HCT116 (cell line): ENCODE data around the gene CIC. TPM values are rescaled to one million over a fixed set of nuclear protein-coding genes. Genes with fewer than 3 reads are reported as not detected.
"Not testable (repeated sequence)": the region's sequence is repeated elsewhere in the genome, so short reads cannot be mapped to it uniquely, and the experiment has no call there.

Experiments used
- ATAC-seq: fragments of 200-7000 bp; cut with Tn5 transposase; 2 replicates; pipeline ENCODE4 v1.9.1; 2020; ENCODE audit warnings: mild to moderate bottlenecking, moderate library complexity
- BruUV-seq: library from RNA; stranded (reverse); fragments of 400-500 nt; replicated peaks from 2 replicates; lab custom pipeline; 2021; lab: Mats Ljungman, UMichigan
- CTCF ChIA-PET: fragments of 300-600 bp; sonication (Branson Sonifier 250); formaldehyde crosslinking; loops from one replicate; lab custom pipeline; 2021; ENCODE audit warnings: antibody characterized with exemption; lab: Charles Lee
- POLR2A ChIA-PET: fragments of 300-600, 350-600 bp; sonication (Branson Sonifier 250); formaldehyde crosslinking; loops from one replicate; lab custom pipeline; 2021; ENCODE audit warnings: antibody characterized with exemption; lab: Charles Lee
- RAD21 ChIA-PET, 2 experiments: fragments of 300-600 bp; sonication (Branson Sonifier 250); formaldehyde crosslinking; loops; one replicate each; lab custom pipeline; 2023; ENCODE audit warnings: low total read pairs in 2 of 2; ENCODE audit not compliant: uncharacterized antibody in 2 of 2, unreplicated experiment in 2 of 2, low non-redundant PET in 1 of 2; lab: Charles Lee
- DNase-seq: peaks from one replicate; pipeline ENCODE4 v3.0.0-alpha.2; 2010; ENCODE audit warnings: low read depth, low spot score
- H2AFZ ChIP-seq: fragments of 200-600 bp; shearing (Covaris generic), sonication (generic); 2 replicates; pipeline ENCODE4 v1.6.1; 2017; ENCODE audit warnings: low read depth, mixed run types, mixed read lengths, antibody characterized with exemption, low read length; ENCODE audit not compliant: poor library complexity, severe bottlenecking
- H3K27ac ChIP-seq: 2 replicates; pipeline ENCODE4 v1.5.1; 2012; ENCODE audit warnings: low read depth, low read length
- H3K27me3 ChIP-seq: fragments of 200-600 bp; sonication (generic); 2 replicates; pipeline ENCODE4 v1.6.1; 2016; ENCODE audit warnings: mixed run types, low read length, mixed read lengths; ENCODE audit not compliant: insufficient read depth
- H3K36me3 ChIP-seq, 2 experiments: fragments of 200-500 bp in 1 of 2; fragments of 200-600 bp in 1 of 2; sonication (Bioruptor generic) in 1 of 2; sonication (generic) in 1 of 2; 2 replicates each; pipeline versions ENCODE4 v1.5.1 to v1.6.1; 2014 to 2016; ENCODE audit warnings: low read length in 2 of 2, inconsistent platforms in 1 of 2, mixed read lengths in 1 of 2, mixed run types in 1 of 2; ENCODE audit not compliant: insufficient read depth in 2 of 2, control insufficient read depth in 1 of 2
- H3K4me1 ChIP-seq, 2 experiments: fragments of 200-600 bp in 1 of 2; sonication (generic) in 1 of 2; 2 replicates each; pipeline versions ENCODE4 v1.5.1 to v1.6.1; 2012 to 2017; ENCODE audit warnings: low read length in 2 of 2, inconsistent platforms in 1 of 2, mild to moderate bottlenecking in 1 of 2, mixed read lengths in 1 of 2, mixed run types in 1 of 2, moderate library complexity in 1 of 2; ENCODE audit not compliant: insufficient read depth in 2 of 2, control insufficient read depth in 1 of 2
- H3K4me2 ChIP-seq: fragments of 200-600 bp; sonication (generic); 2 replicates; pipeline ENCODE4 v1.6.1; 2017; ENCODE audit warnings: mixed run types, low read length, mixed read lengths
- H3K4me3 ChIP-seq, 2 experiments: fragments of 200-600 bp in 1 of 2; sonication (generic) in 1 of 2; replicated peaks in 1 of 2; 2 replicates each; pipeline ENCODE4 v1.5.1; 2011 to 2016; ENCODE audit warnings: low read length in 2 of 2, control low read depth in 1 of 2, low read depth in 1 of 2, mild to moderate bottlenecking in 1 of 2, mixed read lengths in 1 of 2, mixed run types in 1 of 2
- H3K79me2 ChIP-seq: fragments of 200-600 bp; sonication (generic); 2 replicates; pipeline ENCODE4 v1.6.1; 2017; ENCODE audit warnings: mild to moderate bottlenecking, mixed run types, low read length, moderate library complexity, mixed read lengths; ENCODE audit not compliant: insufficient read depth
- H3K9ac ChIP-seq: fragments of 200-600 bp; sonication (generic); 2 replicates; pipeline ENCODE4 v1.6.1; 2016; ENCODE audit warnings: low read length, mixed read lengths
- H3K9me2 ChIP-seq: fragments of 200-600 bp; sonication (generic), shearing (Covaris generic); 2 replicates; pipeline ENCODE4 v1.6.1; 2017; ENCODE audit warnings: mixed run types, mild to moderate bottlenecking, moderate library complexity; ENCODE audit not compliant: insufficient read depth
- H3K9me3 ChIP-seq, 2 experiments: fragments of 200-500 bp in 1 of 2; fragments of 200-600 bp in 1 of 2; sonication (Bioruptor generic) in 1 of 2; sonication (generic) in 1 of 2; 2 replicates each; pipeline ENCODE4 v1.6.1; 2014 to 2017; ENCODE audit warnings: low read length in 2 of 2, mixed read lengths in 2 of 2, inconsistent platforms in 1 of 2, low read depth in 1 of 2, mild to moderate bottlenecking in 1 of 2, mixed run types in 1 of 2, moderate library complexity in 1 of 2; ENCODE audit not compliant: control insufficient read depth in 1 of 2, insufficient read depth in 1 of 2
- H4K20me1 ChIP-seq: fragments of 200-600 bp; sonication (generic), shearing (Covaris generic); 2 replicates; pipeline ENCODE4 v1.6.1; 2017; ENCODE audit warnings: mixed run types, mild to moderate bottlenecking, moderate library complexity; ENCODE audit not compliant: insufficient read depth
- CEBPB ChIP-seq: IDR thresholded peaks from 2 replicates; pipeline ENCODE4 v1.6.1; 2012; ENCODE audit warnings: low read depth
- EGR1 ChIP-seq: IDR thresholded peaks from 2 replicates; pipeline ENCODE4 v1.6.1; 2012; ENCODE audit warnings: low read depth
- ELF1 ChIP-seq: IDR thresholded peaks from 2 replicates; pipeline ENCODE4 v1.6.1; 2012; ENCODE audit warnings: low read depth, borderline replicate concordance
- FOSL1 ChIP-seq: IDR thresholded peaks from 2 replicates; pipeline ENCODE4 v1.6.1; 2012; ENCODE audit warnings: low read depth
- JUND ChIP-seq: IDR thresholded peaks from 2 replicates; pipeline ENCODE4 v1.6.1; 2012
- POLR2A ChIP-seq: IDR thresholded peaks from 2 replicates; pipeline ENCODE4 v1.7.0; 2011; ENCODE audit warnings: borderline replicate concordance; ENCODE audit not compliant: insufficient read depth, insufficient read length; ENCODE audit errors: extremely low read depth
- SIN3A ChIP-seq: IDR thresholded peaks from 2 replicates; pipeline ENCODE4 v1.6.1; 2012; ENCODE audit warnings: low read depth
- SP1 ChIP-seq: IDR thresholded peaks from 2 replicates; pipeline ENCODE4 v1.6.1; 2012; ENCODE audit warnings: low read depth
- TCF7L2 ChIP-seq: IDR thresholded peaks from 2 replicates; pipeline ENCODE4 v1.7.0; 2011; ENCODE audit warnings: borderline replicate concordance, inconsistent platforms; ENCODE audit not compliant: insufficient read depth, insufficient read length; ENCODE audit errors: extremely low read depth
- intact Hi-C: fragments of 100-400 bp; cut with micrococcal nuclease; formaldehyde crosslinking; loops from 2 replicates; pipeline ENCODE4 v1.10.0; 2022
- total RNA-seq: library from RNA; stranded (reverse); gene quantifications from one replicate; pipeline ENCODE4 v1.2.1, GENCODE V29; 2021; ENCODE audit not compliant: unreplicated experiment
- TF ChIP-seq, protein P1 (sequence below): IDR thresholded peaks from 2 replicates; pipeline ENCODE4 v1.6.1; 2011; ENCODE audit warnings: mild to moderate bottlenecking, low read length, moderate library complexity; ENCODE audit not compliant: insufficient replicate concordance; ENCODE audit errors: extremely low read depth

CIC gene
- total RNA-seq, 1 experiment from 2014 or later = 52.0 TPM

DNA sequence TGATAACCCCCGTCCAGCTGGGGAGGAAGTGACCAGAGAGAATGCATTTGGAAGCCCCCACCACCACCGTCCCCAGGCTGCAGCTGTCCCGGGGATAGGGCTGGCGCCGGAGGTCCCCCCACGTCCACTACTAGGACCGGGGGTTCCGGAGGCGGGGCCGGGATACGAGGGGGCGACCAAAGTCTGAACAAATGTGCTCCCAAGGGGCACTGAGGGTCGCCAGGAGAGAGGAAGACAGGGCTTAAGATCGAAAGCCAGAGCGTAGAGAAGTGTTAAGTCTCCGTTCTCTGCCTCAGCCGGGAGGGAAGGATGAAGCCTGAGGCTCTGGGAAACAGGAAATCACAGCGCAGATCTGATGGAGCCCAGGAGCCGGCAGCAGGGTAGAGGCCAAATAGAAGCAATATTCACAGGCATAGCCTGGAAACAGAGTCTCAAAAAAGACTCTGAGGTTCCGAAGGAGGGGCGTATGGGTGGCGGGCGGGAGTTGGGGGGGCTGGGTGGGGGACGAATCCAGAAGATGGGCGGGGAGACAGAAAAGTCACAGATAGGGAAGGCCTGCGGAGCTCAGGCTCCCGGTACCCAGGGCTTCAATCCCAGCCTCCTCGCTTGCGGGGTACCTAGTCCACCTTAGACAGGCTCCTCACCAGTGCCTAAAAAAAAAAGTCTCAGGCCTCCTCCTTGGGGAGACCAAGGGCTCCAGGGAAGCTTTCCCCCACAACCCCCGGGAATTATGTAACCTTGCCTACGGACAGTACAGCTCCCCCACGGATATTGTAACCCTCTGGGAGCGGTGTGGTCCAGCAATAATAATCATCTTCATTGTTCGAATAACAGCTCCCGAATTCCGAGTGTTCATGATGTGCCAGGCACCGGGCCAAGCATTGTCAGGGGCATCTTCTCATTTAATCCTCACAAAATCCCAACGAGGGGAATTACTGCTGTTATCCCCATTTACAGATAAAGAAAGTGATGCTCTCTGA is 13.0 kb upstream of the CIC start:
- no peaks in the 10 kb centered on the region for H3K9me2 ChIP-seq
- H3K9ac ChIP-seq = peak overlapping the region; percentile 72
- H3K36me3 ChIP-seq = no peaks in the 10 kb centered on the region; a peak in 1 of 4 replicates
- no peaks in the 10 kb centered on the region for H3K27me3 ChIP-seq
- H2AFZ ChIP-seq = no peak overlapping the region
- TSS peak; percentile 85 for BruUV-seq
- no peak for TF ChIP-seq TCF7L2
- TF ChIP-seq ELF1 = no peak
- no peak for TF ChIP-seq CEBPB
- TF ChIP-seq FOSL1 = no peak
- no peak for TF ChIP-seq JUND
- TF ChIP-seq, protein P1, sequence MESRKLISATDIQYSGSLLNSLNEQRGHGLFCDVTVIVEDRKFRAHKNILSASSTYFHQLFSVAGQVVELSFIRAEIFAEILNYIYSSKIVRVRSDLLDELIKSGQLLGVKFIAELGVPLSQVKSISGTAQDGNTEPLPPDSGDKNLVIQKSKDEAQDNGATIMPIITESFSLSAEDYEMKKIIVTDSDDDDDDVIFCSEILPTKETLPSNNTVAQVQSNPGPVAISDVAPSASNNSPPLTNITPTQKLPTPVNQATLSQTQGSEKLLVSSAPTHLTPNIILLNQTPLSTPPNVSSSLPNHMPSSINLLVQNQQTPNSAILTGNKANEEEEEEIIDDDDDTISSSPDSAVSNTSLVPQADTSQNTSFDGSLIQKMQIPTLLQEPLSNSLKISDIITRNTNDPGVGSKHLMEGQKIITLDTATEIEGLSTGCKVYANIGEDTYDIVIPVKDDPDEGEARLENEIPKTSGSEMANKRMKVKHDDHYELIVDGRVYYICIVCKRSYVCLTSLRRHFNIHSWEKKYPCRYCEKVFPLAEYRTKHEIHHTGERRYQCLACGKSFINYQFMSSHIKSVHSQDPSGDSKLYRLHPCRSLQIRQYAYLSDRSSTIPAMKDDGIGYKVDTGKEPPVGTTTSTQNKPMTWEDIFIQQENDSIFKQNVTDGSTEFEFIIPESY = no peak
- TF ChIP-seq EGR1 = no peak
- TF ChIP-seq SP1 = no peak
- no peak for TF ChIP-seq POLR2A
- no peak for TF ChIP-seq SIN3A
- RAD21 ChIA-PET = no interaction called here
- POLR2A ChIA-PET = interaction anchor here (0.6 to 1.7 kb wide), 6 partner anchors 9 to 221 kb away, joined by 3 to 6 read pairs (median 3); no protein-coding TSS in a partner anchor
- peak overlapping the region; percentile 96 for H3K4me2 ChIP-seq
- ATAC-seq (no peak), DNase-seq (no peak)
- peaks cover 45 to 62% of the 10 kb centered on the region in 2 experiments for H3K4me1 ChIP-seq
- H3K9me3 ChIP-seq = no peaks in the 10 kb centered on the region
- CTCF ChIA-PET = interaction anchor here (0.9 to 1.1 kb wide), 2 partner anchors 9 to 26 kb away, joined by 3 read pairs; no protein-coding TSS in a partner anchor
- intact Hi-C loops = no loop called here
- H3K79me2 ChIP-seq = peaks cover 34% of the 10 kb centered on the region
- H4K20me1 ChIP-seq = no peaks in the 10 kb centered on the region
- H3K27ac ChIP-seq = peak overlapping the region; percentile 37
- H3K4me3 ChIP-seq = peak overlapping the region; percentile 52 to 94

DNA sequence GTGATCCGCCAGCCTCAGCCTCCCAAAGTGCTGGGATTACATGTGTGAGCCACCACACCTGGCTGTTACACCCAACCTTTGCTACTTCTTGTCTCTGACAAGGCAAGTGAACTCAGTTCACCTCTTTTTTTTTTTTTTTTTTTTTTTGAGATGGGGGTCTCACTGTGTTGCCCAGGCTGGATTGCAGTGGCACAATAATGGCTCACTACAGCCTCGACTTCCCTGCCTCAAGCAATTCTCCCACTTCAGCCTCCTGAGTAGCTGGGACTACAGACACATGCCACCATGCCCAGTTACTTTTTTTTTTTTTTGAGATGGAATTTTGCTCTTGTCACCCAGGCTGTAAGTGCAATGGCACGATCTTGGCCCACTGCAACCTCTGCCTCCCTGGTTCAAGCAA is 11.2 kb upstream of the CIC start:
- peak overlapping the region; percentile 47 for H3K9ac ChIP-seq
- intact Hi-C loops = loop anchor here (1.0 kb wide), 1 partner anchor 10 kb away; no protein-coding TSS in a partner anchor
- DNase-seq, H3K36me3 ChIP-seq, H2AFZ ChIP-seq, H4K20me1 ChIP-seq, BruUV-seq, H3K9me3 ChIP-seq, H3K9me2 ChIP-seq, ATAC-seq, H3K27me3 ChIP-seq: not testable (repeated sequence)
- peaks cover 19% of the 10 kb centered on the region for H3K79me2 ChIP-seq
- peaks cover 30 to 47% of the 10 kb centered on the region in 2 experiments for H3K4me1 ChIP-seq
- H3K4me3 ChIP-seq = peak overlapping the region in 1 of 2 experiments; percentile 47; a peak in 1 of 4 replicates
- peak overlapping the region; percentile 70 for H3K4me2 ChIP-seq
- CTCF ChIA-PET = interaction anchor here (1.0 to 3.2 kb wide), 3 partner anchors 12 to 176 kb away, joined by 4 to 18 read pairs (median 5); no protein-coding TSS in a partner anchor
- POLR2A ChIA-PET = interaction anchor here (0.7 to 1.5 kb wide), 4 partner anchors 11 to 22 kb away, joined by 3 to 7 read pairs (median 3); partner anchors contain the start of genes CIC and GSK3A
- RAD21 ChIA-PET = interaction anchor here in 1 of 2 experiments (0.7 kb wide), 1 partner anchor 15 kb away, joined by 5 read pairs; no protein-coding TSS in a partner anchor
- peak overlapping the region; percentile 74 for H3K27ac ChIP-seq
